CD4-positive, alpha-beta memory T cell (primary cell): ENCODE data around the gene RNF145. TPM values are rescaled to one million over a fixed set of nuclear protein-coding genes. Genes with fewer than 3 reads are reported as not detected.

ENCODE experiments used
- CTCF ChIA-PET: fragments of 350-600 bp; sonication (Branson Sonifier 250); formaldehyde crosslinking; loops from one replicate; lab custom pipeline; 2021; ENCODE audit warnings: inconsistent platforms; ENCODE audit not compliant: partially characterized antibody; lab: Charles Lee
- POLR2A ChIA-PET: fragments of 350-600 bp; sonication (Branson Sonifier 250); formaldehyde crosslinking; loops from one replicate; lab custom pipeline; 2021; ENCODE audit not compliant: partially characterized antibody; lab: Charles Lee
- DNase-seq, 5 donors: peaks; one replicate each; pipeline versions ENCODE4 v3.0.0 to v3.0.0-alpha.2; 2020 to 2022; ENCODE audit warnings: mixed read lengths in 1 of 5
- H3K27ac ChIP-seq: one replicate; pipeline ENCODE4 v1.7.0; 2013; ENCODE audit warnings: low read depth, low read length
- H3K27me3 ChIP-seq: 2 replicates; pipeline ENCODE4 v1.7.0; 2013; ENCODE audit warnings: mild to moderate bottlenecking, low read length, moderate library complexity; ENCODE audit not compliant: insufficient read depth
- H3K36me3 ChIP-seq: 2 replicates; pipeline ENCODE4 v1.7.0; 2013; ENCODE audit warnings: mild to moderate bottlenecking, low read length, moderate library complexity; ENCODE audit not compliant: insufficient read depth
- H3K4me1 ChIP-seq: 2 replicates; pipeline ENCODE4 v1.7.0; 2013; ENCODE audit warnings: mild to moderate bottlenecking, low read length, moderate library complexity; ENCODE audit not compliant: insufficient read depth
- H3K4me3 ChIP-seq, 2 donors: one replicate each; pipeline ENCODE4 v1.7.0; 2013; ENCODE audit warnings: low read length in 2 of 2, mild to moderate bottlenecking in 1 of 2
- H3K9me3 ChIP-seq, 2 donors: one replicate each; pipeline ENCODE4 v1.7.0; 2013; ENCODE audit warnings: low read length in 2 of 2, control low read depth in 1 of 2; ENCODE audit not compliant: control insufficient read depth in 1 of 2
- H3K27ac Mint-ChIP-seq, 7 donors: one replicate each; pipeline ENCODE4 v1.8.0; 2020 to 2021; ENCODE audit warnings: mixed read lengths in 7 of 7, mild to moderate bottlenecking in 6 of 7, inconsistent platforms in 3 of 7, moderate library complexity in 3 of 7
- H3K27me3 Mint-ChIP-seq, 2 donors: one replicate each; pipeline ENCODE4 v1.8.0; 2020 to 2021; ENCODE audit warnings: mixed read lengths in 2 of 2
- H3K36me3 Mint-ChIP-seq, 2 donors: one replicate each; pipeline ENCODE4 v1.8.0; 2020 to 2021; ENCODE audit warnings: mixed read lengths in 2 of 2, inconsistent platforms in 1 of 2, mild to moderate bottlenecking in 1 of 2
- H3K4me1 Mint-ChIP-seq, 4 donors: one replicate each; pipeline ENCODE4 v1.8.0; 2020 to 2021; ENCODE audit warnings: mixed read lengths in 4 of 4, mild to moderate bottlenecking in 1 of 4
- H3K4me3 Mint-ChIP-seq, 8 donors: one replicate each; pipeline ENCODE4 v1.8.0; 2020 to 2021; ENCODE audit warnings: mixed read lengths in 8 of 8, mild to moderate bottlenecking in 7 of 8, moderate library complexity in 6 of 8, inconsistent platforms in 3 of 8
- H3K9me3 Mint-ChIP-seq, 8 donors: one replicate each; pipeline ENCODE4 v1.8.0; 2020 to 2021; ENCODE audit warnings: mixed read lengths in 8 of 8, mild to moderate bottlenecking in 5 of 8, inconsistent platforms in 3 of 8, moderate library complexity in 1 of 8
- intact Hi-C: fragments of 100-400 bp; cut with micrococcal nuclease; formaldehyde crosslinking; loops from one replicate; pipeline ENCODE4 v1.15.1; 2023
- polyA plus RNA-seq, 2 donors: library from polyadenylated mRNA; unstranded; fragments of 300-500 nt; fragmentation: Illumina TruSeq; gene quantifications; one replicate each; pipeline ENCODE4 v1.2.3, GENCODE V29; 2021
- total RNA-seq, 2 experiments: library from RNA; stranded (reverse); gene quantifications; one replicate each; pipeline ENCODE4 v1.2.3, GENCODE V29; 2021

The RNF145 gene
- total and polyA plus RNA-seq, 4 experiments from 2014 or later: 13.1 to 67.8 (median 39.6) TPM

DNA sequence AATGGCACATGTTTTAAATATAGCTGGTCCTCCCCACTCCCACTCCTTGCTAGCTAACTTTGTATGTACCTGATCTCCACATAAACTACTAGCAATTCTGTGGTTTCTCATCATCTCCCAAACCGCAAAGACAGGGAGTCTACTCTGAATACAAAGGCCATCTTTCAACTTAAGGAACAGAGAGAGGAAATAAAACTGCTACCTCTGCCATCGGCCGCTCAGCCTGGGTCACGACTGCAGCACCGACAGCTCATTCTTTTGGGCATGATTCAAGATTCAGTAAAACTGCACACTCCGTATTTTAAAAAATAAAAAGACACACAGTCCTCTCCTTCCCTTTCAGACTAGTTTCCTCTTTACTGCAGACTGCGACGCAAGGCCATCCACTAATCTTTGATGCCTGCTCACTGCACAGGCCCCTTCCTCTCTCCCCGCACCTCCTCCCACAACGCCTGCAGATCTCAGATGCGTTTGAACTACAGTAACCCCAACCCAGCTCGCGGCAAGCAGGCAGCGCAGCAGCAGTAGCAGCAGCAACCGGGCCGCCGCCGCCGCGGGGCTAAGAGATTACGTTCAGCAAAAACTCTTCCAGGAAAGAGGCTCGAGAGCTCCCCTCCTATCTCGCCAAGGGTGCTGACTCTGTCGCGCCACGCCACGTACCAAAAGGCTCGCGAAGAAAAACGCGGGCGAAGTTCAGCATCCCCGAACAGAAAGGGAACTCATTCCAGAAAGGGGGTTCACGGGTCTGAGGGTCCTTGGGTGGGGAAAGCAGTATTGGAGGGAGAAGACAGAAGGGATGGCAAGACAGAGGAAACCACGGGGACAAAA, 1.5 kb downstream of the RNF145 start:
- H3K4me1 Mint-ChIP-seq: peaks cover 40 to 72% (median 51%) of the 10 kb centered on the region in 4 donors
- intact Hi-C loops: loop anchor here (1.0 to 5.0 kb wide), 8 partner anchors 10 to 1209 kb away; partner anchors contain the start of genes SLU7 and UBLCP1
- H3K36me3 Mint-ChIP-seq: peaks cover 4 to 28% of the 10 kb centered on the region in 2 donors
- Histone ChIP-seq H3K4me1 (peaks cover 51% of the 10 kb centered on the region), H3K9me3 (no peaks in the 10 kb centered on the region), H3K4me3 (peak overlapping the region; percentile 82 to 85), H3K27ac (peak overlapping the region; percentile 87), H3K36me3 (no peaks in the 10 kb centered on the region), H3K27me3 (no peaks in the 10 kb centered on the region)
- no peaks in the 10 kb centered on the region for H3K9me3 Mint-ChIP-seq
- CTCF ChIA-PET: interaction anchor here (0.8 to 4.9 kb wide), 14 partner anchors 9 to 813 kb away, joined by 3 to 45 read pairs (median 4); no protein-coding TSS in a partner anchor
- H3K27ac Mint-ChIP-seq: peak overlapping the region; percentile 96 to 100 (median 98)
- DNase-seq: peak; percentile 82 to 93 (median 87)
- peak overlapping the region; percentile 93 to 99 (median 96) for H3K4me3 Mint-ChIP-seq
- H3K27me3 Mint-ChIP-seq: no peaks in the 10 kb centered on the region
- POLR2A ChIA-PET: interaction anchor here (0.7 to 3.7 kb wide), 27 partner anchors 9 to 1349 kb away, joined by 3 to 61 read pairs (median 5); partner anchors contain the start of genes CLINT1, PWWP2A, SLU7 and TTC1

DNA sequence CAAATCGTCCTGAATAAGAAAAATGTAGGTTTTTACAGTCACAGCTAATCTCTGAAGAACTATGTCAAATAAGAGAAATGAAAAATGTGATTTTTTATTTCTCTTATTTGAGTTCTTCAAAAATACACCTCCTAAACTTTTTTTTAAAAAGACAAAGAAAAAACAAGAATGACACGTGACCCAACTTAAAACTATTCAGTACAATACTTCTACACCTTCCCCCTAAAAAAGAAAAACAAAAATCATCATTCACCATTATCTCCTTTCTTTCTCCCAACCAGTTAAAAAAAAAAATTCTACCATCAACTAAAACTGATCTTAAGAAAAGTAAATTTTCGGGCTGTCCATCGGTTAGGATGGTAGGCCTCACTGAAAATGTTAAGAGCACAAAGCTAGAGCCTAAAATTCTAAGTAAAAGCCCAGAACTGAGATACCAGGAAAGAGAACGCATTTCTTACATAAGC, 2.1 kb downstream of the RNF145 start:
- Mint-ChIP-seq H3K36me3 (peaks cover 6 to 33% of the 10 kb centered on the region in 2 donors), H3K4me1 (peaks cover 42 to 78% (median 55%) of the 10 kb centered on the region in 4 donors), H3K4me3 (peak overlapping the region; percentile 93 to 99 (median 96)), H3K9me3 (no peaks in the 10 kb centered on the region), H3K27me3 (no peaks in the 10 kb centered on the region), H3K27ac (peak overlapping the region; percentile 96 to 100 (median 98))
- CTCF ChIA-PET: interaction anchor here (1.0 to 4.9 kb wide), 11 partner anchors 9 to 814 kb away, joined by 3 to 45 read pairs (median 4); no protein-coding TSS in a partner anchor
- intact Hi-C loops: loop anchor here (1.0 to 5.0 kb wide), 4 partner anchors 28 to 1210 kb away; partner anchors contain the start of gene SLU7
- Histone ChIP-seq H3K4me3 (peak overlapping the region; percentile 42 to 85), H3K27ac (peak overlapping the region; percentile 87), H3K4me1 (peaks cover 57% of the 10 kb centered on the region), H3K36me3 (no peaks in the 10 kb centered on the region), H3K27me3 (no peaks in the 10 kb centered on the region), H3K9me3 (no peaks in the 10 kb centered on the region)
- POLR2A ChIA-PET: interaction anchor here (0.7 to 3.7 kb wide), 23 partner anchors 9 to 1348 kb away, joined by 3 to 61 read pairs (median 5); partner anchors contain the start of genes CLINT1, PWWP2A, SLU7 and UBLCP1
- DNase-seq: no peak

- Mint-ChIP-seq H3K27me3 (no peaks in the 10 kb centered on the region), H3K9me3 (no peaks in the 10 kb centered on the region), H3K36me3 (peaks cover 6 to 35% of the 10 kb centered on the region in 2 donors), H3K27ac (peak overlapping the region; percentile 96 to 100 (median 98)), H3K4me1 (peaks cover 43 to 80% (median 57%) of the 10 kb centered on the region in 4 donors), H3K4me3 (peak overlapping the region; percentile 93 to 99 (median 96))
- DNase-seq: no peak
- ChIA-PET POLR2A (interaction anchor here (0.9 to 3.7 kb wide), 13 partner anchors 9 to 131 kb away, joined by 3 to 61 read pairs (median 5); partner anchors contain the start of gene UBLCP1), CTCF (interaction anchor here (1.0 to 4.9 kb wide), 8 partner anchors 8 to 815 kb away, joined by 3 to 45 read pairs (median 5); no protein-coding TSS in a partner anchor)
- H3K9me3 ChIP-seq: no peaks in the 10 kb centered on the region
- intact Hi-C loops: loop anchor here (1.0 to 5.0 kb wide), 4 partner anchors 28 to 1210 kb away; partner anchors contain the start of gene SLU7
- peak overlapping the region; percentile 42 to 85 for H3K4me3 ChIP-seq
- peak overlapping the region; percentile 87 for H3K27ac ChIP-seq
- H3K4me1 ChIP-seq: peaks cover 62% of the 10 kb centered on the region
- H3K36me3 ChIP-seq: no peaks in the 10 kb centered on the region
- H3K27me3 ChIP-seq: no peaks in the 10 kb centered on the region
These were observed 2.5 kb downstream of the RNF145 start for GRCh38 chr5:159206818-159207217.

DNA sequence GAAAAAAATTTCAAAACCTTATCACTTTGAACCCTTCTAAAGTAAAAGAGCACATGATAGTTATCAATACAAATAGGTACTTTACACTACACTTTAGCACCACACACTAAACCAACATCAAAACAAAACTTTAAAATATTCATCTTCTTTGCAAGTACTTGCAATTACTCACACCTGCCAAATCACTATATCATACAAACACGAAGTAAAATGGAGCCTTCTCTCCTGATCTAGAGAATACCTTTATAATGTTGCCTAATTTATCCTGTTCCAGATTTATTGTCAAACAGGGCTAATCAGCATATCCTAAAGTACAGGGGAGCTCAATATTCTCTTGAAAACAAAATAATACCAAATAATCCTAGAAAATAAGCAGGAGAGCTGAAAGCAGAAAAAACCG, 3.0 kb downstream of the RNF145 start:
- Mint-ChIP-seq H3K27me3 (no peaks in the 10 kb centered on the region), H3K9me3 (no peaks in the 10 kb centered on the region), H3K27ac (peak overlapping the region; percentile 96 to 100 (median 98)), H3K4me3 (peak overlapping the region; percentile 93 to 99 (median 96)), H3K4me1 (peaks cover 46 to 82% (median 58%) of the 10 kb centered on the region in 4 donors), H3K36me3 (peaks cover 6 to 36% of the 10 kb centered on the region in 2 donors)
- ChIA-PET CTCF (interaction anchor here (1.7 to 4.9 kb wide), 4 partner anchors 8 to 781 kb away, joined by 4 to 45 read pairs (median 14); no protein-coding TSS in a partner anchor), POLR2A (interaction anchor here (0.9 to 3.7 kb wide), 6 partner anchors 8 to 55 kb away, joined by 3 to 61 read pairs (median 15); partner anchors contain the start of gene UBLCP1)
- Histone ChIP-seq H3K36me3 (no peaks in the 10 kb centered on the region), H3K9me3 (no peaks in the 10 kb centered on the region), H3K27ac (peak overlapping the region; percentile 87), H3K4me3 (peak overlapping the region; percentile 42 to 85), H3K4me1 (peaks cover 64% of the 10 kb centered on the region), H3K27me3 (no peaks in the 10 kb centered on the region)
- intact Hi-C loops: loop anchor here (5.0 kb wide), 2 partner anchors 104 to 1211 kb away; partner anchors contain the start of gene SLU7
- no peak for DNase-seq

- ChIA-PET POLR2A (no interaction called here), CTCF (interaction anchor here (2.7 kb wide), 1 partner anchor 47 kb away, joined by 8 read pairs; no protein-coding TSS in a partner anchor)
- intact Hi-C loops: no loop called here
- Histone ChIP-seq H3K27me3 (no peaks in the 10 kb centered on the region), H3K9me3 (no peaks in the 10 kb centered on the region), H3K4me3 (no peak overlapping the region), H3K27ac (no peak overlapping the region), H3K36me3 (peaks cover 6% of the 10 kb centered on the region), H3K4me1 (peaks cover 73% of the 10 kb centered on the region)
- H3K4me1 Mint-ChIP-seq: peaks cover 49 to 90% (median 66%) of the 10 kb centered on the region in 4 donors
- peak overlapping the region in 5 of 8 donors; percentile 19 to 65 (median 51) for H3K4me3 Mint-ChIP-seq
- H3K36me3 Mint-ChIP-seq: peaks cover 6 to 41% of the 10 kb centered on the region in 2 donors
- no peak for DNase-seq
- H3K27ac Mint-ChIP-seq: peak overlapping the region in 6 of 7 donors; percentile 39 to 84 (median 70)
- H3K9me3 Mint-ChIP-seq: no peaks in the 10 kb centered on the region
- H3K27me3 Mint-ChIP-seq: no peaks in the 10 kb centered on the region
These were observed 6.0 kb downstream of the RNF145 start for GRCh38 chr5:159203351-159203750.

- peak overlapping the region in 3 of 7 donors; percentile 30 to 63 (median 37) for H3K27ac Mint-ChIP-seq
- POLR2A ChIA-PET: no interaction called here
These were observed 7.2 kb downstream of the RNF145 start for GRCh38 chr5:159202151-159202550.

More at GRCh38 chr5:159202151-159202550, 7.2 kb downstream of the RNF145 start:
- H3K27ac ChIP-seq: no peak overlapping the region
- Mint-ChIP-seq H3K27me3 (no peaks in the 10 kb centered on the region), H3K4me3 (peak overlapping the region in 2 of 8 donors; percentile 38 to 61), H3K36me3 (peaks cover 7 to 35% of the 10 kb centered on the region in 2 donors), H3K4me1 (peaks cover 51 to 89% (median 71%) of the 10 kb centered on the region in 4 donors), H3K9me3 (no peaks in the 10 kb centered on the region)
- intact Hi-C loops: no loop called here
- H3K27me3 ChIP-seq: no peaks in the 10 kb centered on the region
- H3K9me3 ChIP-seq: no peaks in the 10 kb centered on the region
- no peak for DNase-seq
- CTCF ChIA-PET: interaction anchor here (2.7 kb wide), 1 partner anchor 45 kb away, joined by 8 read pairs; no protein-coding TSS in a partner anchor
- peaks cover 10% of the 10 kb centered on the region for H3K36me3 ChIP-seq
- no peak overlapping the region for H3K4me3 ChIP-seq
- peaks cover 83% of the 10 kb centered on the region for H3K4me1 ChIP-seq
